Measurements from ENCODE around the gene PSMG3. TPM values are rescaled to one million over a fixed set of nuclear protein-coding genes. Genes with fewer than 3 reads are reported as not detected.
A peak's percentile ranks its signal among the peaks of the same experiment; 100 is the strongest.
"Not testable (repeated sequence)": the region's sequence is repeated elsewhere in the genome, so short reads cannot be mapped to it uniquely, and the experiment has no call there.

The PSMG3 gene
- total RNA-seq, 1 donor from 2014 or later: 11.2 TPM

- H3K36me3 ChIP-seq: no peaks in the 10 kb centered on the region
- no peak for DNase-seq
- intact Hi-C loops (cut with micrococcal nuclease): no loop called here
- TF ChIP-seq, protein P1, sequence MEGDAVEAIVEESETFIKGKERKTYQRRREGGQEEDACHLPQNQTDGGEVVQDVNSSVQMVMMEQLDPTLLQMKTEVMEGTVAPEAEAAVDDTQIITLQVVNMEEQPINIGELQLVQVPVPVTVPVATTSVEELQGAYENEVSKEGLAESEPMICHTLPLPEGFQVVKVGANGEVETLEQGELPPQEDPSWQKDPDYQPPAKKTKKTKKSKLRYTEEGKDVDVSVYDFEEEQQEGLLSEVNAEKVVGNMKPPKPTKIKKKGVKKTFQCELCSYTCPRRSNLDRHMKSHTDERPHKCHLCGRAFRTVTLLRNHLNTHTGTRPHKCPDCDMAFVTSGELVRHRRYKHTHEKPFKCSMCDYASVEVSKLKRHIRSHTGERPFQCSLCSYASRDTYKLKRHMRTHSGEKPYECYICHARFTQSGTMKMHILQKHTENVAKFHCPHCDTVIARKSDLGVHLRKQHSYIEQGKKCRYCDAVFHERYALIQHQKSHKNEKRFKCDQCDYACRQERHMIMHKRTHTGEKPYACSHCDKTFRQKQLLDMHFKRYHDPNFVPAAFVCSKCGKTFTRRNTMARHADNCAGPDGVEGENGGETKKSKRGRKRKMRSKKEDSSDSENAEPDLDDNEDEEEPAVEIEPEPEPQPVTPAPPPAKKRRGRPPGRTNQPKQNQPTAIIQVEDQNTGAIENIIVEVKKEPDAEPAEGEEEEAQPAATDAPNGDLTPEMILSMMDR (IDR thresholded peaks at IDR 0.05; ENCODE audit: borderline replicate concordance): no peak
- H3K27me3 ChIP-seq (ENCODE audit: low read depth): peaks cover 29% of the 10 kb centered on the region
- H3K4me3 ChIP-seq: no peak overlapping the region
- H3K4me1 ChIP-seq: peaks cover 9% of the 10 kb centered on the region
- H3K9me3 ChIP-seq (replicated peaks): peaks cover 11% of the 10 kb centered on the region
- no peak overlapping the region for H3K27ac ChIP-seq (replicated peaks)
Measured at GRCh38 chr7:1584700-1585099, 14.9 kb upstream of the PSMG3 start.

DNA sequence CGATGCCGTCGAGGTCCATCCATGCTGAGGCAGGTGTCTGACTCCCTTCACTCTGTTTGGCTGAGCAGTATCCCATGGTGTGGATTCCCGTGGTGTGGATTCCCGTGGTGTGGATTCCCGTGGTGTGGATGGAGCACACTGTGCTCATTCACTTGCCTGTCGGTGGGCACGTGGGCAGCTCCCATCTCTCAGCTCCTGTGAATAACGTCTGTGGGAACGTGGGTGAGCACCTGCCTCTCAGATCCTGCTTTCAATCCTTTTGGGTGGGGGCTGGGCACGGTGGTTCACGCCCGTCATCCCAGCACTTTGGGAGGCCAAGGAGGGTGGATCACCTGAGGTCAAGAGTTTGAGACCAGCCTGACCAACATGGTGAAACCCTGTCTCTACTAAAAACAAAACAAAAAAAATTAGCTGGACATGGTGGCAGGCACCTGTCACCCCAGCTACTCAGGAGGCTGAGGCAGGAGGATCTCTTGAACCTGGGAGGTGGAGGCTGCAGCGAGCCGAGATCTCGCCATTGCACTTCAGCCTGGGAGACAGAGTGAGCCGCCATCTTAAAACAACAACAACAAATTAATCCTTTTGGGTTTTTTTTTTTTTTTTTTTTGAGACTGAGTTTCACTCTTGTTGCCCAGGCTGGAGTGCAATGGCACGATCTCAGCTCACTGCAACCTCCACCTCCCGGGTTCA, 13.6 kb upstream of the PSMG3 start:
- H3K27me3 ChIP-seq (ENCODE audit: low read depth): peaks cover 15% of the 10 kb centered on the region
- H3K36me3 ChIP-seq; intact Hi-C loops (cut with micrococcal nuclease); H3K27ac ChIP-seq (replicated peaks); H3K9me3 ChIP-seq (replicated peaks); DNase-seq; H3K4me3 ChIP-seq: not testable (repeated sequence)
- peaks cover 14% of the 10 kb centered on the region for H3K4me1 ChIP-seq

GRCh38 chr7:1580422-1581030, 10.7 kb upstream of the PSMG3 start:
- TF ChIP-seq, protein P1 (IDR thresholded peaks at IDR 0.05; ENCODE audit: borderline replicate concordance): no peak
- Histone ChIP-seq H3K4me3 (no peak overlapping the region), H3K27ac (replicated peaks) (peak overlapping the region; percentile 6), H3K36me3 (no peaks in the 10 kb centered on the region), H3K27me3 (ENCODE audit: low read depth) (no peaks in the 10 kb centered on the region), H3K4me1 (peaks cover 14% of the 10 kb centered on the region), H3K9me3 (replicated peaks) (no peaks in the 10 kb centered on the region)
- DNase-seq: no peak
- intact Hi-C loops (cut with micrococcal nuclease): no loop called here

DNA sequence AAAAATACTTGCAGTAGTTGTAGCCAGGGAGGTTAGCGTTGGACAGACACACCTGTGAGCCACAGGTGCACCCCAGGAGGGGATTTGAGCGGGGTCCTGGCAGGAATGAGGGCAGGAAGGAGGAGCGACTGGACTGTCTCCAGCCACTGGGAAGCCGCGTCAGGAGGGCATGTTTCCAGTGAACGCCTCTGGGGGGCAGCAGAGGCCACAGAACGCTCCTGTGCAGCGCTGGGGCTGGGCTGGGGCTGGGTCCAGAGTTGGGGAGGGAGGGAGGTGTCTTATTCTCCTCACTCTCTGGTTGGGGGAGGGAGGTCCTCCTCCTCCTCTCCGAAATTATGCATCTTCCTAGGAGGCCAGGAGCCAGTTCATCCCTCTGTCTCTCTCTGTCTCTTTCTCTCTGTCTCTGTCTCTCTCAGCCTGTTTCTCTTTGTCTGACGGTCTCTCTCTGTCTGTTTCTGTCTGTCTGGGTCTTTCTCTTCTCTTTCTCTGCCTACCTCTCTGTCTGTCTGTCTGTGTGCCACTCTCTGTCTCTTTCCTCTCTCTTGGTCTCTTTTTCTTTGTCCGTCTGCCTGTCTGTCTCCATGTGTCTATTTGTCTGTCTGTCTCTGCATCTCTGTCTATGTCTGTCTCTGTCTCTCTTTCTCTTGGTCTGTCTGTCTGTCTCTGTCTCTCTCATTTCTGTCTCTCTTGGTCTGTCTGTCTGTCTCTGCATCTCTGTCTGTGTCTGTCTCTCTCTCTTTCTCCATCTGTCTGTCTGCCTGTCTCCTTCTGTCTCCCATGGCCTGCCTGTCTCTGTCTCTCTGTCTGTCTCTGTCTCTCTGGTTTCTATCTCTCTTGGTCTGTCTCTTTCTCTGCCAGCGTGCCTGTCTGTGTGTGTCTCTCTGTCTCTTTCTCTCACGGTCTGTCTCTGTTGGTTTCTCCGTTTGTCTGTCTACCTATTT, 9.9 kb upstream of the PSMG3 start:
- TF ChIP-seq, protein P1 (IDR thresholded peaks at IDR 0.05; ENCODE audit: borderline replicate concordance): peak; percentile 90
- DNase-seq: peak; percentile 72
- no peaks in the 10 kb centered on the region for H3K27me3 ChIP-seq (ENCODE audit: low read depth)
- no peak overlapping the region for H3K4me3 ChIP-seq
- H3K4me1 ChIP-seq: peaks cover 14% of the 10 kb centered on the region
- H3K27ac ChIP-seq (replicated peaks): no peak overlapping the region
- H3K36me3 ChIP-seq: no peaks in the 10 kb centered on the region
- H3K9me3 ChIP-seq (replicated peaks): no peaks in the 10 kb centered on the region
- intact Hi-C loops (cut with micrococcal nuclease): loop anchor here (5.0 kb wide), 1 partner anchor 778 kb away; no protein-coding TSS in a partner anchor

GRCh38 chr7:1578513-1578912, 8.7 kb upstream of the PSMG3 start:
- H3K36me3 ChIP-seq: no peaks in the 10 kb centered on the region
- no peaks in the 10 kb centered on the region for H3K27me3 ChIP-seq (ENCODE audit: low read depth)
- intact Hi-C loops (cut with micrococcal nuclease): loop anchor here (5.0 kb wide), 1 partner anchor 779 kb away; no protein-coding TSS in a partner anchor
- TF ChIP-seq, protein P1 (IDR thresholded peaks at IDR 0.05; ENCODE audit: borderline replicate concordance): no peak
- no peak for DNase-seq
- H3K27ac ChIP-seq (replicated peaks): no peak overlapping the region
- no peaks in the 10 kb centered on the region for H3K9me3 ChIP-seq (replicated peaks)
- H3K4me3 ChIP-seq: no peak overlapping the region
- peaks cover 14% of the 10 kb centered on the region for H3K4me1 ChIP-seq

Measured in left ventricle myocardium inferior (tissue), 1 donor.